Smooth muscle cell (in vitro differentiated cells): ENCODE measurements around the gene TEKTIP1. TPM values are rescaled to one million over a fixed set of nuclear protein-coding genes. Genes with fewer than 3 reads are reported as not detected.

Source experiments
- DNase-seq: peaks from one replicate; lab custom pipeline; 2025; ENCODE audit not compliant: unreplicated experiment; lab: John Stamatoyannopoulos, UW
- H2AFZ ChIP-seq: fragments of 200-600 bp; sonication (generic); 2 replicates; pipeline ENCODE4 v1.6.0; 2016; ENCODE audit warnings: antibody characterized with exemption, low read depth, mild to moderate bottlenecking
- H3F3A ChIP-seq: fragments of 200-600 bp; sonication (generic); 2 replicates; pipeline ENCODE4 v1.6.0; 2017; ENCODE audit warnings: antibody characterized with exemption, low read depth
- H3K27ac ChIP-seq: fragments of 200-600 bp; sonication (generic); 2 replicates; pipeline ENCODE4 v1.5.1; 2016; ENCODE audit warnings: low read depth, mild to moderate bottlenecking
- H3K27me3 ChIP-seq: fragments of 200-600 bp; sonication (generic); 2 replicates; pipeline ENCODE4 v1.6.1; 2016; ENCODE audit warnings: low read depth, mild to moderate bottlenecking
- H3K36me3 ChIP-seq: fragments of 200-600 bp; sonication (generic); 2 replicates; pipeline ENCODE4 v1.5.1; 2016; ENCODE audit warnings: low read depth
- H3K4me1 ChIP-seq: fragments of 200-600 bp; sonication (generic); 2 replicates; pipeline ENCODE4 v1.5.1; 2016; ENCODE audit warnings: low read depth
- H3K4me2 ChIP-seq: fragments of 200-600 bp; sonication (generic); 2 replicates; pipeline ENCODE4 v1.6.0; 2016; ENCODE audit warnings: mild to moderate bottlenecking
- H3K4me3 ChIP-seq: fragments of 200-600 bp; sonication (generic); 2 replicates; pipeline ENCODE4 v1.5.1; 2016; ENCODE audit warnings: mild to moderate bottlenecking
- H3K79me2 ChIP-seq: fragments of 200-600 bp; sonication (generic); 2 replicates; pipeline ENCODE4 v1.6.0; 2016; ENCODE audit warnings: low read depth, mild to moderate bottlenecking
- H3K9ac ChIP-seq: fragments of 200-600 bp; sonication (generic); 2 replicates; pipeline ENCODE4 v1.6.0; 2016; ENCODE audit warnings: low read depth
- H3K9me3 ChIP-seq: fragments of 200-600 bp; sonication (generic); replicated peaks from 2 replicates; pipeline ENCODE4 v1.5.1; 2016; ENCODE audit warnings: low read depth
- H4K20me1 ChIP-seq: fragments of 200-600 bp; sonication (generic); 2 replicates; pipeline ENCODE4 v1.6.0; 2016; ENCODE audit warnings: low read depth
- WGBS: methylation state at CpG from one replicate; pipeline ENCODE4 v1.1.7; 2016; ENCODE audit warnings: low lambda C conversion rate; 5-methylcytosine and 5-hydroxymethylcytosine counted together
- polyA plus RNA-seq: library from polyadenylated mRNA; unstranded; fragments of >200 nt; fragmentation: Nextera tagmentation; extraction: Ambion mirVana; gene quantifications from 2 replicates; pipeline ENCODE4 v1.2.1, GENCODE V29; 2016
- total RNA-seq: library from RNA; depleted of rRNA; stranded (reverse); fragments of >200 nt; gene quantifications from 2 replicates; pipeline ENCODE4 v1.2.3, GENCODE V29; 2014
- TF ChIP-seq, protein P1 (sequence below): fragments of 200-600 bp; sonication (generic); IDR thresholded peaks from 2 replicates; pipeline ENCODE4 v1.5.1; 2017; ENCODE audit warnings: borderline replicate concordance, mild to moderate bottlenecking, antibody characterized with exemption; ENCODE audit not compliant: insufficient read depth, poor library complexity, severe bottlenecking

TEKTIP1 gene
- total and polyA plus RNA-seq, 2 experiments from 2014 or later = 0.62 TPM; not detected in 1

DNA sequence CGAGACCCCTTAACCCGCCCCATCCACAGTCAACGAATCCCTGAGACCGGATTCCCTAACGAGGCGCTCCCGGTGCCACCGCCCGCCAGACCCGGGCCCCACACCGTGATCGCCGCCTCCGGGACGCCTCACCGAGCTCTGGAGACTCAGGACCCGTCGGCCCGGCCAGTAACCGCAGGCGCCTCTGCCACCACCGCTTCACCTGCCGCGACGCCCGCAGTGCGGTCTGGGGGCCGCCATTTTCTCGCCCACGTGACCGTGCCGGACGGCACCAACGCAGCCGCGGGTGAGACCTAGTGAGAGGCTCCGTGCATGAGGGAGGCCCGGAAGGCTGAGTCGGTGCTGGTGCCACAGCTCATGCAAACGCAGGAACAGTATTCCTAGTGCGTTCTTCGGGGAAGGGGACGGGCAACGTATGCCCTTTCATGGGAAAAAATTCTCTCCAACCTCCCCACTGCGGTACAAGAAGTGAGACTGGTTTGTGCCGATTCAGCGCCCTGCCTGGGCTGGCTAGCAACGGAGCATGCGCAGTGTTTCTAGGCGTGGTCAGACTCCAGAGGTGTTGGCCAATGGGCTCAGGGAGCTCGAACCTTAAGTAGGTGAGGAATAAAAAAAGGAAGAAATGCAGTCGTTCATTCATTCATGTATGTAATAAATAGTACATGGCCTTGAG, 38.4 kb upstream of the TEKTIP1 start, which contains the start of gene DOHH:
Gene DOHH (minus strand): TSS at position 246 of the 673 bp plus-strand sequence. CDS start 3,860 bp downstream, outside the sequence.
- H3K27ac ChIP-seq = peak within 1 kb of the TSS; percentile 92
- under 1% methylated on average over 52 of the region's 52 CpGs for WGBS
- peak within 1 kb of the TSS; percentile 70 for H3K4me3 ChIP-seq
- H3K9ac ChIP-seq = peak within 1 kb of the TSS; percentile 98
- H2AFZ ChIP-seq = peak within 1 kb of the TSS; percentile 90
- peaks cover 30% of the 10 kb centered on the region for H3K79me2 ChIP-seq
- peak within 1 kb of the TSS; percentile 96 for H3K4me2 ChIP-seq
- H3K9me3 ChIP-seq = no peaks in the 10 kb centered on the region
- no peaks in the 10 kb centered on the region for H3K27me3 ChIP-seq
- no peaks in the 10 kb centered on the region for H3K36me3 ChIP-seq
- TF ChIP-seq, protein P1, sequence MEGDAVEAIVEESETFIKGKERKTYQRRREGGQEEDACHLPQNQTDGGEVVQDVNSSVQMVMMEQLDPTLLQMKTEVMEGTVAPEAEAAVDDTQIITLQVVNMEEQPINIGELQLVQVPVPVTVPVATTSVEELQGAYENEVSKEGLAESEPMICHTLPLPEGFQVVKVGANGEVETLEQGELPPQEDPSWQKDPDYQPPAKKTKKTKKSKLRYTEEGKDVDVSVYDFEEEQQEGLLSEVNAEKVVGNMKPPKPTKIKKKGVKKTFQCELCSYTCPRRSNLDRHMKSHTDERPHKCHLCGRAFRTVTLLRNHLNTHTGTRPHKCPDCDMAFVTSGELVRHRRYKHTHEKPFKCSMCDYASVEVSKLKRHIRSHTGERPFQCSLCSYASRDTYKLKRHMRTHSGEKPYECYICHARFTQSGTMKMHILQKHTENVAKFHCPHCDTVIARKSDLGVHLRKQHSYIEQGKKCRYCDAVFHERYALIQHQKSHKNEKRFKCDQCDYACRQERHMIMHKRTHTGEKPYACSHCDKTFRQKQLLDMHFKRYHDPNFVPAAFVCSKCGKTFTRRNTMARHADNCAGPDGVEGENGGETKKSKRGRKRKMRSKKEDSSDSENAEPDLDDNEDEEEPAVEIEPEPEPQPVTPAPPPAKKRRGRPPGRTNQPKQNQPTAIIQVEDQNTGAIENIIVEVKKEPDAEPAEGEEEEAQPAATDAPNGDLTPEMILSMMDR = no peak
- peaks cover 9% of the 10 kb centered on the region for H3K4me1 ChIP-seq
- H3F3A ChIP-seq = peaks cover 4% of the 10 kb centered on the region
- DNase-seq = peak; percentile 92
- no peaks in the 10 kb centered on the region for H4K20me1 ChIP-seq

DNA sequence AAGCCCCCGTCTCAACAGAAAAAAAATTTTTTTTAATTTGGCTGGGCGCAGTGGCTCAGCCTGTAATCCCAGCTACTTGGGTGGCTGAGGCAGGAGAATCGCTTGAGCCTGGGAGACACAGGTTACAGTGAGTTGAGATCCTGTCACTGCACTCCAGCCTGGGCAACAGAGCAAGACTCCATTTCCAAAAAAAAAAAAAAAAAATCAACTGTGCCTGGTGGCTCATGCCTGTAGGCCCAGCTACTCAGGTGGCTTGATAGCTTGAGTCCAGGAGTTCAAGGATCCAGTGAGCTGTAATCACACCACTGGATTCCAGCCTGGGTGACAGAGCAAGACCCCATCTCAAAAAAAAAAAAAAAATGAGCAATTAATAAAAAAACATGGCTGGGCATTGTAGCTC, 37.2 kb upstream of the TEKTIP1 start:
- Histone ChIP-seq H3K27me3 (no peaks in the 10 kb centered on the region), H2AFZ (no peak overlapping the region), H3K79me2 (peaks cover 35% of the 10 kb centered on the region), H3K36me3 (no peaks in the 10 kb centered on the region), H3K27ac (no peak overlapping the region), H3K4me2 (no peak overlapping the region), H3K9ac (no peak overlapping the region), H3F3A (peaks cover 4% of the 10 kb centered on the region), H3K4me3 (no peak overlapping the region), H3K9me3 (no peaks in the 10 kb centered on the region), H3K4me1 (peaks cover 9% of the 10 kb centered on the region), H4K20me1 (no peaks in the 10 kb centered on the region)
- WGBS = 91% methylated on average over 3 of the region's 3 CpGs
- TF ChIP-seq, protein P1 = no peak
- no peak for DNase-seq

DNA sequence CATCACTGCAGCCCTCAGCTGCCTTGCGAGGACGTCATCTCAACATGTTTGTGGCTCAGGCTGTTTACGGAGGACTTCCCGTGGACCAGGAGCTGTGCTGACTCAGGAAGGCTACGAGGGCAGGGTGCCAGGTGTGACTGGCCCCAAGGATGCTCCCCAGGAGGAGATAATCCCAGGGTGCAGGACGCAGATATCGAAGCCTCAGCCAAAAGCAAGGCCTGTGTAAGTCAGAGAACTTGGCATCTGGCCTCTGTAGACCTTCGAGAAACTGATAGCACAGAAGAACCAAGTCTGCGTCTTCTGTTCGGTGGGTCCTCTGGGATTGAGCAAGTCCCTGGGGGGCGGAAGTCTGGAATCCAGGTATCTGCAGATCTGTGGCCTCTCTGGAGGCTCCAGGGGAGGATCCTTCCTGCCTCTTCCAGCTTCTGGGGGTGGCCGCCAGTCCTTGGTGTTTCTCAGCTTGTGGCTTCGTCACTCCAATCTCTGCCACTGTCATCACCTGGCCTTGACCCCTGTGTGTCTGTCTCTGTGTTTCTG, 35.9 kb upstream of the TEKTIP1 start:
- H3K4me2 ChIP-seq = no peak overlapping the region

More for the DNA sequence above, 35.9 kb upstream of the TEKTIP1 start:
- H3K36me3 ChIP-seq = no peaks in the 10 kb centered on the region
- no peak overlapping the region for H3K27ac ChIP-seq
- peaks cover 4% of the 10 kb centered on the region for H3F3A ChIP-seq
- WGBS = 88% methylated on average over 13 of the region's 13 CpGs
- peaks cover 9% of the 10 kb centered on the region for H3K4me1 ChIP-seq
- H3K27me3 ChIP-seq = no peaks in the 10 kb centered on the region
- H3K4me3 ChIP-seq = no peak overlapping the region
- H3K9ac ChIP-seq = no peak overlapping the region
- TF ChIP-seq, protein P1 = no peak
- no peaks in the 10 kb centered on the region for H3K9me3 ChIP-seq
- peaks cover 38% of the 10 kb centered on the region for H3K79me2 ChIP-seq
- H4K20me1 ChIP-seq = peaks cover 9% of the 10 kb centered on the region
- H2AFZ ChIP-seq = no peak overlapping the region
- no peak for DNase-seq
